SK-N-SH (cell line): Measurements from ENCODE around the gene SELE.

Experiments used
- FOSL2 ChIP-seq: IDR thresholded peaks from 2 replicates; pipeline ENCODE4 v1.4.0; 2012; ENCODE audit warnings: low read depth, mild to moderate bottlenecking, moderate library complexity, borderline replicate concordance
- PBX3 ChIP-seq: IDR thresholded peaks from 2 replicates; pipeline ENCODE4; 2012
- POLR2AphosphoS5 ChIP-seq: IDR thresholded peaks from 2 replicates; pipeline ENCODE4 v1.6.1; 2012; ENCODE audit warnings: low read depth, low read length
- TF ChIP-seq, protein P1 (sequence below): IDR thresholded peaks from 2 replicates; pipeline ENCODE4 v1.6.1; 2012; ENCODE audit warnings: mild to moderate bottlenecking, low read depth, low read length, moderate library complexity
- TF ChIP-seq, protein P2 (sequence below): fragments of 200-600 bp; sonication (generic); IDR thresholded peaks from 2 replicates; pipeline ENCODE4 v1.6.1; 2017; ENCODE audit warnings: antibody characterized with exemption, mild to moderate bottlenecking, moderate library complexity

DNA sequence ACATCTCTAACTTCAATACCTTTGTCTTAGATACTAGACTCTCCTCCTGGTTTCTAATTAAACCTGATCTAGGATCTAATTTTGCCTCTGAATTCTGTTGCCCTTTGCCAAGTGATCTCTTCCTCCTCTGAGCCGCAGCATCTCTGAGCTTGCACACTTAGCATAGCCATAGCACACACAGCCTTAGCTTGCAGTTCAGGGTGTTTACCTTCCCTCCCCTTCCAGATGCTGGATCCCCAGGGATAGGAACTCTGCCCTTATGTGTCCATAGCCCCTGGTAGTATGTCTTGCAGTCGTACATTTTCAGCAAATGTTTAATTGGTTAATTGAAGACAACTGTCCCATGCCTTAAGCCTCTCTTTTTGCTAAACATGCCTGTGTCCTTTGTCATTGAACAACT lies 52.7 kb downstream of the SELE start:
- TF ChIP-seq POLR2AphosphoS5 (no peak), FOSL2 (no peak), PBX3 (no peak)
- TF ChIP-seq, protein P1, sequence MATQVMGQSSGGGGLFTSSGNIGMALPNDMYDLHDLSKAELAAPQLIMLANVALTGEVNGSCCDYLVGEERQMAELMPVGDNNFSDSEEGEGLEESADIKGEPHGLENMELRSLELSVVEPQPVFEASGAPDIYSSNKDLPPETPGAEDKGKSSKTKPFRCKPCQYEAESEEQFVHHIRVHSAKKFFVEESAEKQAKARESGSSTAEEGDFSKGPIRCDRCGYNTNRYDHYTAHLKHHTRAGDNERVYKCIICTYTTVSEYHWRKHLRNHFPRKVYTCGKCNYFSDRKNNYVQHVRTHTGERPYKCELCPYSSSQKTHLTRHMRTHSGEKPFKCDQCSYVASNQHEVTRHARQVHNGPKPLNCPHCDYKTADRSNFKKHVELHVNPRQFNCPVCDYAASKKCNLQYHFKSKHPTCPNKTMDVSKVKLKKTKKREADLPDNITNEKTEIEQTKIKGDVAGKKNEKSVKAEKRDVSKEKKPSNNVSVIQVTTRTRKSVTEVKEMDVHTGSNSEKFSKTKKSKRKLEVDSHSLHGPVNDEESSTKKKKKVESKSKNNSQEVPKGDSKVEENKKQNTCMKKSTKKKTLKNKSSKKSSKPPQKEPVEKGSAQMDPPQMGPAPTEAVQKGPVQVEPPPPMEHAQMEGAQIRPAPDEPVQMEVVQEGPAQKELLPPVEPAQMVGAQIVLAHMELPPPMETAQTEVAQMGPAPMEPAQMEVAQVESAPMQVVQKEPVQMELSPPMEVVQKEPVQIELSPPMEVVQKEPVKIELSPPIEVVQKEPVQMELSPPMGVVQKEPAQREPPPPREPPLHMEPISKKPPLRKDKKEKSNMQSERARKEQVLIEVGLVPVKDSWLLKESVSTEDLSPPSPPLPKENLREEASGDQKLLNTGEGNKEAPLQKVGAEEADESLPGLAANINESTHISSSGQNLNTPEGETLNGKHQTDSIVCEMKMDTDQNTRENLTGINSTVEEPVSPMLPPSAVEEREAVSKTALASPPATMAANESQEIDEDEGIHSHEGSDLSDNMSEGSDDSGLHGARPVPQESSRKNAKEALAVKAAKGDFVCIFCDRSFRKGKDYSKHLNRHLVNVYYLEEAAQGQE, result no peak
- TF ChIP-seq, protein P2, sequence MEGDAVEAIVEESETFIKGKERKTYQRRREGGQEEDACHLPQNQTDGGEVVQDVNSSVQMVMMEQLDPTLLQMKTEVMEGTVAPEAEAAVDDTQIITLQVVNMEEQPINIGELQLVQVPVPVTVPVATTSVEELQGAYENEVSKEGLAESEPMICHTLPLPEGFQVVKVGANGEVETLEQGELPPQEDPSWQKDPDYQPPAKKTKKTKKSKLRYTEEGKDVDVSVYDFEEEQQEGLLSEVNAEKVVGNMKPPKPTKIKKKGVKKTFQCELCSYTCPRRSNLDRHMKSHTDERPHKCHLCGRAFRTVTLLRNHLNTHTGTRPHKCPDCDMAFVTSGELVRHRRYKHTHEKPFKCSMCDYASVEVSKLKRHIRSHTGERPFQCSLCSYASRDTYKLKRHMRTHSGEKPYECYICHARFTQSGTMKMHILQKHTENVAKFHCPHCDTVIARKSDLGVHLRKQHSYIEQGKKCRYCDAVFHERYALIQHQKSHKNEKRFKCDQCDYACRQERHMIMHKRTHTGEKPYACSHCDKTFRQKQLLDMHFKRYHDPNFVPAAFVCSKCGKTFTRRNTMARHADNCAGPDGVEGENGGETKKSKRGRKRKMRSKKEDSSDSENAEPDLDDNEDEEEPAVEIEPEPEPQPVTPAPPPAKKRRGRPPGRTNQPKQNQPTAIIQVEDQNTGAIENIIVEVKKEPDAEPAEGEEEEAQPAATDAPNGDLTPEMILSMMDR, result no peak
